ENCODE data around the gene TNPO1.
A peak's percentile ranks its signal among the peaks of the same experiment; 100 is the strongest.
"Not testable (repeated sequence)": the region's sequence is repeated elsewhere in the genome, so short reads cannot be mapped to it uniquely, and the experiment has no call there.

Gene TNPO1

GRCh38 chr5:72816284-72817075 is at the start of gene TNPO1:
TSS of gene TNPO1 (plus strand) at chr5:72816661. CDS start at chr5:72816738, 77 bp downstream.
- peak; percentile 90 for DNase-seq (ENCODE audit: low spot score in 2 of 2)
- ATAC-seq (ENCODE audit: low read depth): peak; percentile 80
- Mint-ChIP-seq H3K4me1 (peaks cover 15% of the 10 kb centered on the region), H3K4me3 (peak within 1 kb of the TSS; percentile 94), H3K27me3 (peaks cover 4% of the 10 kb centered on the region), H3K9me3 (no peaks in the 10 kb centered on the region), H3K36me3 (no peaks in the 10 kb centered on the region), H3K27ac (peak within 1 kb of the TSS; percentile 99)

- Mint-ChIP-seq H3K27me3 (peaks cover 3% of the 10 kb centered on the region), H3K36me3 (no peaks in the 10 kb centered on the region), H3K4me3 (no peak overlapping the region), H3K4me1 (no peaks in the 10 kb centered on the region), H3K9me3 (no peaks in the 10 kb centered on the region), H3K27ac (no peak overlapping the region)
- DNase-seq (ENCODE audit: low spot score in 2 of 2) (no peak), ATAC-seq (ENCODE audit: low read depth) (no peak)
Measured at GRCh38 chr5:72767289-72768010, 49.0 kb upstream of the TNPO1 start.

- ATAC-seq (ENCODE audit: low read depth): no peak
- Mint-ChIP-seq H3K4me3 (no peak overlapping the region), H3K9me3 (peaks cover 2% of the 10 kb centered on the region), H3K27ac (no peak overlapping the region), H3K36me3 (no peaks in the 10 kb centered on the region), H3K27me3 (no peaks in the 10 kb centered on the region), H3K4me1 (no peaks in the 10 kb centered on the region)
- no peak for DNase-seq (ENCODE audit: low spot score in 2 of 2)
Measured at GRCh38 chr5:72770266-72770665, 46.2 kb upstream of the TNPO1 start.

GRCh38 chr5:72776684-72777083 is 39.8 kb upstream of the TNPO1 start:
- Mint-ChIP-seq H3K9me3 (peaks cover 23% of the 10 kb centered on the region), H3K36me3 (peaks cover 7% of the 10 kb centered on the region), H3K27ac (no peak overlapping the region), H3K4me3 (no peak overlapping the region), H3K27me3 (peaks cover 4% of the 10 kb centered on the region), H3K4me1 (no peaks in the 10 kb centered on the region)
- ATAC-seq (ENCODE audit: low read depth): no peak
- no peak for DNase-seq (ENCODE audit: low spot score in 2 of 2)

GRCh38 chr5:72779520-72779919 is 36.9 kb upstream of the TNPO1 start:
- Mint-ChIP-seq H3K36me3 (peaks cover 7% of the 10 kb centered on the region), H3K27ac (no peak overlapping the region), H3K4me3 (no peak overlapping the region), H3K27me3 (peaks cover 4% of the 10 kb centered on the region), H3K4me1 (no peaks in the 10 kb centered on the region), H3K9me3 (peaks cover 23% of the 10 kb centered on the region)
- DNase-seq (ENCODE audit: low spot score in 2 of 2) (no peak), ATAC-seq (ENCODE audit: low read depth) (no peak)

- Mint-ChIP-seq H3K27ac (no peak overlapping the region), H3K9me3 (peaks cover 9% of the 10 kb centered on the region), H3K4me1 (no peaks in the 10 kb centered on the region), H3K27me3 (no peaks in the 10 kb centered on the region), H3K36me3 (no peaks in the 10 kb centered on the region), H3K4me3 (no peak overlapping the region)
- no peak for DNase-seq (ENCODE audit: low spot score in 2 of 2)
- no peak for ATAC-seq (ENCODE audit: low read depth)
Measured at GRCh38 chr5:72783354-72783753, 33.1 kb upstream of the TNPO1 start.

GRCh38 chr5:72784129-72784528 is 32.3 kb upstream of the TNPO1 start:
- H3K27ac Mint-ChIP-seq: no peak overlapping the region
- ATAC-seq (ENCODE audit: low read depth) (no peak), DNase-seq (ENCODE audit: low spot score in 2 of 2) (no peak)
- no peaks in the 10 kb centered on the region for H3K4me1 Mint-ChIP-seq
- no peaks in the 10 kb centered on the region for H3K36me3 Mint-ChIP-seq
- peaks cover 7% of the 10 kb centered on the region for H3K9me3 Mint-ChIP-seq
- no peak overlapping the region for H3K4me3 Mint-ChIP-seq
- H3K27me3 Mint-ChIP-seq: no peaks in the 10 kb centered on the region

GRCh38 chr5:72785801-72786200 is 30.7 kb upstream of the TNPO1 start:
- Mint-ChIP-seq H3K9me3 (peaks cover 3% of the 10 kb centered on the region), H3K4me3 (no peak overlapping the region), H3K27ac (no peak overlapping the region), H3K27me3 (no peaks in the 10 kb centered on the region), H3K36me3 (no peaks in the 10 kb centered on the region), H3K4me1 (no peaks in the 10 kb centered on the region)
- no peak for DNase-seq (ENCODE audit: low spot score in 2 of 2)
- ATAC-seq (ENCODE audit: low read depth): no peak

GRCh38 chr5:72786676-72787075 is 29.8 kb upstream of the TNPO1 start:
- H3K4me3 Mint-ChIP-seq: no peak overlapping the region
- H3K27ac Mint-ChIP-seq: no peak overlapping the region
- H3K27me3 Mint-ChIP-seq: no peaks in the 10 kb centered on the region
- no peaks in the 10 kb centered on the region for H3K36me3 Mint-ChIP-seq
- ATAC-seq (ENCODE audit: low read depth): no peak
- no peak for DNase-seq (ENCODE audit: low spot score in 2 of 2)
- no peaks in the 10 kb centered on the region for H3K4me1 Mint-ChIP-seq
- H3K9me3 Mint-ChIP-seq: no peaks in the 10 kb centered on the region

- Mint-ChIP-seq H3K27me3 (peaks cover 2% of the 10 kb centered on the region), H3K9me3 (no peaks in the 10 kb centered on the region), H3K4me3 (no peak overlapping the region), H3K4me1 (no peaks in the 10 kb centered on the region), H3K36me3 (no peaks in the 10 kb centered on the region), H3K27ac (no peak overlapping the region)
- DNase-seq (ENCODE audit: low spot score in 2 of 2) (no peak), ATAC-seq (ENCODE audit: low read depth) (no peak)
Measured at GRCh38 chr5:72788866-72789505, 27.5 kb upstream of the TNPO1 start.

GRCh38 chr5:72790186-72790585 is 26.3 kb upstream of the TNPO1 start:
- ATAC-seq (ENCODE audit: low read depth) (no peak), DNase-seq (ENCODE audit: low spot score in 2 of 2) (no peak)
- Mint-ChIP-seq H3K36me3 (no peaks in the 10 kb centered on the region), H3K27ac (no peak overlapping the region), H3K9me3 (no peaks in the 10 kb centered on the region), H3K4me3 (no peak overlapping the region), H3K4me1 (no peaks in the 10 kb centered on the region), H3K27me3 (peaks cover 2% of the 10 kb centered on the region)

- H3K27ac Mint-ChIP-seq; DNase-seq (ENCODE audit: low spot score in 2 of 2); H3K27me3 Mint-ChIP-seq; ATAC-seq (ENCODE audit: low read depth); H3K9me3 Mint-ChIP-seq; H3K4me3 Mint-ChIP-seq; H3K36me3 Mint-ChIP-seq; H3K4me1 Mint-ChIP-seq: not testable (repeated sequence)
Measured at GRCh38 chr5:72792662-72793061, 23.8 kb upstream of the TNPO1 start.

- DNase-seq (ENCODE audit: low spot score in 2 of 2) (no peak), ATAC-seq (ENCODE audit: low read depth) (no peak)
- Mint-ChIP-seq H3K4me3 (no peak overlapping the region), H3K4me1 (no peaks in the 10 kb centered on the region), H3K9me3 (no peaks in the 10 kb centered on the region), H3K27ac (no peak overlapping the region), H3K36me3 (no peaks in the 10 kb centered on the region), H3K27me3 (peaks cover 3% of the 10 kb centered on the region)
Measured at GRCh38 chr5:72796001-72796400, 20.5 kb upstream of the TNPO1 start.

- Mint-ChIP-seq H3K9me3 (peaks cover 1% of the 10 kb centered on the region), H3K27ac (no peak overlapping the region), H3K36me3 (peaks cover under 1% of the 10 kb centered on the region), H3K4me3 (no peak overlapping the region), H3K4me1 (no peaks in the 10 kb centered on the region), H3K27me3 (peaks cover 3% of the 10 kb centered on the region)
- DNase-seq (ENCODE audit: low spot score in 2 of 2) (no peak), ATAC-seq (ENCODE audit: low read depth) (no peak)
Measured at GRCh38 chr5:72799721-72800120, 16.7 kb upstream of the TNPO1 start.
